Stimulated activated naive CD8-positive, alpha-beta T cell treated with anti-CD3 and anti-CD28 coated beads, Interleukin-15, amount 100 ng/mL, for 72 hours (primary cell): ENCODE measurements around the gene LRRC49.
"Not testable (repeated sequence)": the region's sequence is repeated elsewhere in the genome, so short reads cannot be mapped to it uniquely, and the experiment has no call there.

ENCODE experiments used
- ATAC-seq: fragments of 150-1000 bp; cut with Tn5 transposase; 2 replicates; pipeline ENCODE4 v1.10.0; 2021; ENCODE audit warnings: mild to moderate bottlenecking, moderate library complexity
- DNase-seq, 2 donors: peaks; one replicate each; pipeline ENCODE4 v3.0.0; 2021 to 2022
- H3K27ac Mint-ChIP-seq, 2 donors: one replicate each; pipeline ENCODE4 v1.8.0; 2022; ENCODE audit warnings: mild to moderate bottlenecking in 2 of 2, mixed read lengths in 2 of 2, moderate library complexity in 2 of 2
- H3K27me3 Mint-ChIP-seq: one replicate; pipeline ENCODE4 v1.8.0; 2022; ENCODE audit warnings: mixed read lengths
- H3K4me1 Mint-ChIP-seq: one replicate; pipeline ENCODE4 v1.8.0; 2022; ENCODE audit warnings: mild to moderate bottlenecking, mixed read lengths
- H3K4me3 Mint-ChIP-seq, 2 donors: one replicate each; pipeline ENCODE4 v1.8.0; 2022; ENCODE audit warnings: mild to moderate bottlenecking in 2 of 2, mixed read lengths in 2 of 2, moderate library complexity in 1 of 2
- H3K9me3 Mint-ChIP-seq, 2 donors: one replicate each; pipeline ENCODE4 v1.8.0; 2022; ENCODE audit warnings: mixed read lengths in 2 of 2

LRRC49 gene

GRCh38 chr15:70859322-70859908 lies 33.2 kb upstream of the LRRC49 start:
- ATAC-seq (no peak), DNase-seq (no peak)
- H3K27me3 Mint-ChIP-seq = peaks cover 38% of the 10 kb centered on the region
- no peaks in the 10 kb centered on the region for H3K9me3 Mint-ChIP-seq
- H3K4me1 Mint-ChIP-seq = peaks cover 4% of the 10 kb centered on the region
- H3K4me3 Mint-ChIP-seq = no peak overlapping the region
- no peak overlapping the region for H3K27ac Mint-ChIP-seq

- no peak for DNase-seq
- no peak for ATAC-seq
- Mint-ChIP-seq H3K4me1 (no peaks in the 10 kb centered on the region), H3K4me3 (no peak overlapping the region), H3K27me3 (peaks cover 32% of the 10 kb centered on the region), H3K9me3 (no peaks in the 10 kb centered on the region), H3K27ac (no peak overlapping the region)
These were observed 32.6 kb upstream of the LRRC49 start for GRCh38 chr15:70859998-70860397.

- Mint-ChIP-seq H3K27me3 (peaks cover 10% of the 10 kb centered on the region), H3K4me1 (no peaks in the 10 kb centered on the region), H3K4me3 (no peak overlapping the region), H3K9me3 (no peaks in the 10 kb centered on the region), H3K27ac (no peak overlapping the region)
- DNase-seq = no peak
- no peak for ATAC-seq
These were observed 29.0 kb upstream of the LRRC49 start for GRCh38 chr15:70863450-70864218.

- DNase-seq (no peak), ATAC-seq (no peak)
- Mint-ChIP-seq H3K4me3 (no peak overlapping the region), H3K27ac (no peak overlapping the region), H3K9me3 (no peaks in the 10 kb centered on the region), H3K4me1 (no peaks in the 10 kb centered on the region), H3K27me3 (no peaks in the 10 kb centered on the region)
These were observed 25.5 kb upstream of the LRRC49 start for GRCh38 chr15:70866982-70867641.

GRCh38 chr15:70867911-70868467 lies 24.6 kb upstream of the LRRC49 start:
- no peak overlapping the region for H3K27ac Mint-ChIP-seq
- ATAC-seq (no peak), DNase-seq (no peak)
- H3K4me1 Mint-ChIP-seq = no peaks in the 10 kb centered on the region
- H3K9me3 Mint-ChIP-seq = no peaks in the 10 kb centered on the region
- no peaks in the 10 kb centered on the region for H3K27me3 Mint-ChIP-seq
- H3K4me3 Mint-ChIP-seq = no peak overlapping the region

GRCh38 chr15:70869346-70869745 lies 23.3 kb upstream of the LRRC49 start:
- no peak overlapping the region for H3K4me3 Mint-ChIP-seq
- H3K4me1 Mint-ChIP-seq = no peaks in the 10 kb centered on the region
- H3K9me3 Mint-ChIP-seq = no peaks in the 10 kb centered on the region
- ATAC-seq (no peak), DNase-seq (no peak)
- H3K27me3 Mint-ChIP-seq = peaks cover 13% of the 10 kb centered on the region
- H3K27ac Mint-ChIP-seq = peak overlapping the region; percentile 12 to 25

GRCh38 chr15:70870051-70870450 lies 22.6 kb upstream of the LRRC49 start:
- no peak overlapping the region for H3K4me3 Mint-ChIP-seq
- H3K27ac Mint-ChIP-seq = no peak overlapping the region
- H3K4me1 Mint-ChIP-seq = no peaks in the 10 kb centered on the region
- peak; percentile 57 for ATAC-seq
- H3K27me3 Mint-ChIP-seq = peaks cover 19% of the 10 kb centered on the region
- no peak for DNase-seq
- no peaks in the 10 kb centered on the region for H3K9me3 Mint-ChIP-seq

- not testable (repeated sequence) for ATAC-seq, H3K9me3 Mint-ChIP-seq, H3K27ac Mint-ChIP-seq, H3K4me1 Mint-ChIP-seq, DNase-seq, H3K4me3 Mint-ChIP-seq
- H3K27me3 Mint-ChIP-seq = peaks cover 19% of the 10 kb centered on the region
These were observed 21.1 kb upstream of the LRRC49 start for GRCh38 chr15:70871490-70871889.

- Mint-ChIP-seq H3K27me3 (peaks cover 19% of the 10 kb centered on the region), H3K27ac (no peak overlapping the region)
These were observed 19.2 kb upstream of the LRRC49 start for GRCh38 chr15:70873232-70874054.

GRCh38 chr15:70875001-70875782 lies 17.4 kb upstream of the LRRC49 start:
- DNase-seq (no peak), ATAC-seq (no peak)
- Mint-ChIP-seq H3K27me3 (peaks cover 35% of the 10 kb centered on the region), H3K4me1 (no peaks in the 10 kb centered on the region), H3K4me3 (no peak overlapping the region), H3K9me3 (no peaks in the 10 kb centered on the region), H3K27ac (no peak overlapping the region)

More at GRCh38 chr15:70873232-70874054, 19.2 kb upstream of the LRRC49 start:
- ATAC-seq = no peak
- H3K4me1 Mint-ChIP-seq = no peaks in the 10 kb centered on the region
- no peak overlapping the region for H3K4me3 Mint-ChIP-seq
- H3K9me3 Mint-ChIP-seq = no peaks in the 10 kb centered on the region
- DNase-seq = no peak

GRCh38 chr15:70876011-70876410 lies 16.6 kb upstream of the LRRC49 start:
- Mint-ChIP-seq H3K4me1 (no peaks in the 10 kb centered on the region), H3K9me3 (no peaks in the 10 kb centered on the region), H3K27ac (no peak overlapping the region), H3K4me3 (no peak overlapping the region), H3K27me3 (peaks cover 37% of the 10 kb centered on the region)
- no peak for ATAC-seq
- no peak for DNase-seq

- H3K4me1 Mint-ChIP-seq = no peaks in the 10 kb centered on the region
- no peak overlapping the region for H3K4me3 Mint-ChIP-seq
- ATAC-seq (no peak), DNase-seq (no peak)
- no peak overlapping the region for H3K27ac Mint-ChIP-seq
- no peaks in the 10 kb centered on the region for H3K9me3 Mint-ChIP-seq
- peaks cover 37% of the 10 kb centered on the region for H3K27me3 Mint-ChIP-seq
These were observed 15.9 kb upstream of the LRRC49 start for GRCh38 chr15:70876683-70877082.

- no peak overlapping the region for H3K27ac Mint-ChIP-seq
- DNase-seq (no peak), ATAC-seq (no peak)
- H3K4me1 Mint-ChIP-seq = peaks cover 8% of the 10 kb centered on the region
- H3K9me3 Mint-ChIP-seq = no peaks in the 10 kb centered on the region
- peaks cover 32% of the 10 kb centered on the region for H3K27me3 Mint-ChIP-seq
- no peak overlapping the region for H3K4me3 Mint-ChIP-seq
These were observed 13.2 kb upstream of the LRRC49 start for GRCh38 chr15:70879401-70879800.

GRCh38 chr15:70880781-70881180 lies 11.8 kb upstream of the LRRC49 start:
- Mint-ChIP-seq H3K27me3 (peaks cover 34% of the 10 kb centered on the region), H3K4me1 (peaks cover 8% of the 10 kb centered on the region), H3K4me3 (no peak overlapping the region), H3K27ac (no peak overlapping the region), H3K9me3 (no peaks in the 10 kb centered on the region)
- DNase-seq (no peak), ATAC-seq (no peak)

GRCh38 chr15:70882361-70882760 lies 10.3 kb upstream of the LRRC49 start:
- Mint-ChIP-seq H3K4me1 (peaks cover 8% of the 10 kb centered on the region), H3K9me3 (no peaks in the 10 kb centered on the region), H3K4me3 (no peak overlapping the region), H3K27me3 (peaks cover 41% of the 10 kb centered on the region), H3K27ac (peak overlapping the region in 1 of 2 donors; percentile 83)
- ATAC-seq = no peak
- no peak for DNase-seq
